GDM1 (cell line): ENCODE measurements around the gene MMP17.
"Not testable (repeated sequence)": the region's sequence is repeated elsewhere in the genome, so short reads cannot be mapped to it uniquely, and the experiment has no call there.

Experiments used
- DNase-seq: peaks from one replicate; lab custom pipeline; 2025; lab: John Stamatoyannopoulos, UW

Gene MMP17

GRCh38 chr12:131865180-131865875 lies 37.1 kb downstream of the MMP17 start:
- DNase-seq: no peak

GRCh38 chr12:131867471-131867870 lies 39.3 kb downstream of the MMP17 start:
- no peak for DNase-seq

- no peak for DNase-seq
These were observed 39.9 kb downstream of the MMP17 start for GRCh38 chr12:131867891-131868675.

- no peak for DNase-seq
These were observed 41.8 kb downstream of the MMP17 start for GRCh38 chr12:131869871-131870418.

GRCh38 chr12:131871677-131872076 lies 43.5 kb downstream of the MMP17 start:
- DNase-seq: no peak

- no peak for DNase-seq
These were observed 44.2 kb downstream of the MMP17 start for GRCh38 chr12:131872154-131873051.

- DNase-seq: no peak
These were observed 45.1 kb downstream of the MMP17 start for GRCh38 chr12:131873293-131873692.

- DNase-seq: not testable (repeated sequence)
These were observed 46.8 kb downstream of the MMP17 start for GRCh38 chr12:131874972-131875371.

GRCh38 chr12:131877216-131877615 lies 49.0 kb downstream of the MMP17 start:
- DNase-seq: not testable (repeated sequence)

GRCh38 chr12:131878436-131878835 lies 50.2 kb downstream of the MMP17 start:
- DNase-seq: not testable (repeated sequence)

GRCh38 chr12:131882804-131883520 lies 54.8 kb downstream of the MMP17 start:
- DNase-seq: no peak

GRCh38 chr12:131883521-131883900 lies 55.3 kb downstream of the MMP17 start:
- no peak for DNase-seq

- not testable (repeated sequence) for DNase-seq
These were observed 56.9 kb downstream of the MMP17 start for GRCh38 chr12:131885076-131885475.

GRCh38 chr12:131885543-131886057 lies 57.4 kb downstream of the MMP17 start:
- DNase-seq: no peak

- DNase-seq: not testable (repeated sequence)
These were observed 63.5 kb downstream of the MMP17 start for GRCh38 chr12:131891722-131892121.

GRCh38 chr12:131892711-131893604 lies 64.8 kb downstream of the MMP17 start:
- no peak for DNase-seq

- DNase-seq: no peak
These were observed 65.6 kb downstream of the MMP17 start for GRCh38 chr12:131893605-131894312.

- DNase-seq: peak; percentile 80
These were observed 66.2 kb downstream of the MMP17 start, which contains the start of gene ULK1 for GRCh38 chr12:131894313-131894860. TSS of gene ULK1 (plus strand) at chr12:131894622. CDS start at chr12:131895002, 380 bp downstream.
